ENCODE results near the gene ZNF23.

The ZNF23 gene

DNA sequence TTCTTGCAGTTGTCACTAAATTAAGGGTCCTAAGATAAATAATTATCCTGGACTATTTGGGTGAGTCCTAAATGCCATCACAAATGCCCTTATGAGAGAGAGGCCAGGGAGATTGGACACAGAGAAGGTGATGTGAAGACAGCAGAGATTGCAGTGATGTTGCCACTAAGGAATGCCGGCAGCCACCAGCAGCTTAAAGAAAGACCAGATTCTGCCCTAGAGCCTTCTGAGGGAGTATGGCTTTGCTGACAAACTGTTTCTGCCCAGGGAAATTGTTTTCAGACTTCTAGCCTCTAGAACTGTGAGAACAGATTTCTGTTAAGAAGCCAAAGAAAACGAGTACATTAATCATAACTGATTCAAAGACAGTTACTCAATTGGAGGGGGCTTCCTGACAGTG, 10.0 kb upstream of the ZNF23 start:
- no peak for DNase-seq (ENCODE audit: low read depth in 2 of 2)

DNA sequence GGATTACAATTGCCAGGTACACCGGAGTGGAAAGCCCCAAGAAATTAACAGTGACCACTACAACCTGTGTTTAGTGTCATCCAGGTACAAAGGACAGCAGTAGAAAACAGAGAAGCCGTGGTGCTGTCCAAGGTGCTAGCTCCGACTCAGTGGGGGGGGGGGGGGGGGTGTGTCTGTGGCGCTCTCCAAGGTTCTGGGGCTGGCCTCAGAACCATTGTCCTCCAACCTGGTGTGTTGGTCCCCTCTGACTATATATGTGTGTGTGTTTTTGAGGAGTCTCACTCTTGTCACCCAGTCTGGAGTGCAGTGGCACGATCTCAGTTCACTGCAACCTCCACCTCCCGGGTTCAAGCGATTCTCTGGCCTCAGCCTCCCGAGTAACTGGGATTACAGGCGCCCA, 5.8 kb upstream of the ZNF23 start:
- DNase-seq (ENCODE audit: low read depth in 2 of 2) = no peak

GRCh38 chr16:71464231-71464630, 2.2 kb upstream of the ZNF23 start:
- DNase-seq (ENCODE audit: low read depth in 2 of 2) = no peak

GRCh38 chr16:71460941-71461340, 1.1 kb downstream of the ZNF23 start:
- DNase-seq (ENCODE audit: low read depth in 2 of 2) = no peak

GRCh38 chr16:71460236-71460635, 1.8 kb downstream of the ZNF23 start:
- no peak for DNase-seq (ENCODE audit: low read depth in 2 of 2)

DNA sequence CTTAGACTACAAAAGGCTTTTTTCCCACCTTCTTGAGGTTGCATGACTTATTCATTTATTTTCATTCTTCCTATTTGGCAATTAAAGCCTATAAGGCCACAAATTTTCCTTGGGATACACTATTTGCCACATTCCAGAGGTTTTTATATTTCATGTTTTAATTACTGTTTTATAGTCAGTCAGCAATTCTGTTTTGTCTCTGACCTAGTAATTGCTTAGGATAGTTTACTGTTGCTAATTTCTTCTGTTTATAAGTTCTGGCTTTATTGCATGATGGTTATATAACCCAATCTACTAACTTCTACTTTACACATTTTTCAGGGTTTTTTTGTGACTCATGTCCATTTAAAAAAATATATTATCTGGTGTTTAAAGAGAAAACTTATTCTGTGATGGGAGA, 2.5 kb downstream of the ZNF23 start:
- no peak for DNase-seq (ENCODE audit: low read depth in 2 of 2)

DNA sequence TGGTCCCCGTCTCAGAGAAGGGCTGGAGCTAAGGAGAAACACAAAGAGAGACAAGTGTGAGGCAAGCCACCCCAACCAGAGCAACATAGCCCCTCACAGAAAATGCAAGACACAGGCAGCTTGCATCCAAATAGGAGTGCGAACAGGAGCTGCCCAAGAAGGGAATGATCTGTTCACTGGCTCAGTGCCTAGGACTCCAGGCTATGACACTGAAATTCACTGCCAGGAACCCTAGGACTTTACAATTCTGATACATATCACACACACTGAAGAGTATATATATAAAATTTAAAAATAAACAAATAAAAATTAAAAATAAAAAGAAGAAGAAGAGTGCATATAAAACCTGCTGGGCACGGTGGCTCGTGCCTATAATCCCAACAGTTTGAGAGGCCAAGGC, 5.2 kb downstream of the ZNF23 start:
- DNase-seq (ENCODE audit: low read depth in 2 of 2) = no peak

DNA sequence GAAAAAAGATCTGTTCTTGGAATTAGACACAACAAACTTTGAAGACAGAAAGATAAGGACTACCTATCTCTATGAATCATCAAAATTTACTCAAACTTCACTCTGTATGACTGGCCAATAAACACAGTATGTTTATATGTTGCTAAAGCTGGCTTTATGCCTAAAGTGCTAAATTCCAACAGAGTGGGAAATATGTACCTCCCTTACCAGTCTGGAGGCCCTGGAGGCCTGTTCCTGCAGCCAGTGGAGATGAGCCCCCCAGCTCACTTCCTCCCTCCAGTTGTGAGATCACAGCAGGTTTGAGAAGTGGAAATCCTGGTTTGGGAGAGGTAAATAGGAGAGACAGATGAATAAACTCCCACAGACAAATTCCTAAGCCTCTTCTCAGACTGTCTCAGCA, 9.0 kb downstream of the ZNF23 start:
- no peak for DNase-seq (ENCODE audit: low read depth in 2 of 2)

- DNase-seq (ENCODE audit: low read depth in 2 of 2) = no peak
These were observed 13.0 kb downstream of the ZNF23 start for GRCh38 chr16:71449020-71449419.

GRCh38 chr16:71448274-71448866, 13.7 kb downstream of the ZNF23 start:
- DNase-seq (ENCODE audit: low read depth in 2 of 2) = no peak

DNA sequence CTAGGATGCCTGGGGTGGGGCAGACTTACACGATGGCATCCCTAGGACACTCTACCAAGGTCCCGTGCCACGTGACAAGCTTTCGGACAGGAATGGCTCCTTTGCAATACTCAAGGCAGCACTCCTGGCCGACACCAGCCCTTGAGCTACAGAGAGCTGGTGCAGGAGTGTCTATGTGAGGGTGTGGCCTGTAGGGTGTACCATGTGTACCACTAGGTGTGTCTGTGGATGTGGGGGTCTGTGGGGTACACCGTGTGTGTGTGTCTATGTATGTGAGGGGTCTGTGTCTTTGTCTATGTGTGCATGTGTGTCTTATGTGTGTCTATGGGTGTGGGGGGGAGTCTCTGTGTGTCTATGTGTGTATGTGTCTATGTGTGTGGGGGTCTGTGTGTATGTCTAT, 18.3 kb downstream of the ZNF23 start:
- DNase-seq (ENCODE audit: low read depth in 2 of 2) = no peak

DNA sequence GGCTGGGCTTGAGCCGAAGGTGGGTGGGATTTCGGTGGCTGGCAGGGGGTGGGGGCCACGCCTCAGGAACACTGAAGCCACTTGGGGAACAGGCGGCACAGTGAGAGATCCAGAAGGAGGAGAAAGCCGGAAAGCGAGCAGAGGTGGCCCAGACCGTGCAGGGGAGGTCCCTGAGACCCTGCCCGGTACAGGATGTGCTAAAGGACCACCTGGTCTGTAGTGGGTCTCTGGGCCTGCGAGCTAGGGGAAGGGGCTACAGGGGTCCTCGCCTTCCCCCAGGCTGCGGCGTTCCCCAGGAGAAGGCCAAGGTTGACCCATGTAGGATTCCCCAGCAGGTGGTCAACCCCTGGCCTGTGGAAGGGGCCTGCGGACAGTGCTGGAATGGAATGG, 20.0 kb downstream of the ZNF23 start, which contains the start of gene TLE7:
TSS of gene TLE7 (minus strand) at position 4 of the 390 bp plus-strand sequence. CDS start 8,730 bp downstream, outside the sequence.
- DNase-seq (ENCODE audit: low read depth in 2 of 2) = no peak

- DNase-seq (ENCODE audit: low read depth in 2 of 2) = no peak
These were observed 20.5 kb downstream of the ZNF23 start for GRCh38 chr16:71441348-71442050.

DNA sequence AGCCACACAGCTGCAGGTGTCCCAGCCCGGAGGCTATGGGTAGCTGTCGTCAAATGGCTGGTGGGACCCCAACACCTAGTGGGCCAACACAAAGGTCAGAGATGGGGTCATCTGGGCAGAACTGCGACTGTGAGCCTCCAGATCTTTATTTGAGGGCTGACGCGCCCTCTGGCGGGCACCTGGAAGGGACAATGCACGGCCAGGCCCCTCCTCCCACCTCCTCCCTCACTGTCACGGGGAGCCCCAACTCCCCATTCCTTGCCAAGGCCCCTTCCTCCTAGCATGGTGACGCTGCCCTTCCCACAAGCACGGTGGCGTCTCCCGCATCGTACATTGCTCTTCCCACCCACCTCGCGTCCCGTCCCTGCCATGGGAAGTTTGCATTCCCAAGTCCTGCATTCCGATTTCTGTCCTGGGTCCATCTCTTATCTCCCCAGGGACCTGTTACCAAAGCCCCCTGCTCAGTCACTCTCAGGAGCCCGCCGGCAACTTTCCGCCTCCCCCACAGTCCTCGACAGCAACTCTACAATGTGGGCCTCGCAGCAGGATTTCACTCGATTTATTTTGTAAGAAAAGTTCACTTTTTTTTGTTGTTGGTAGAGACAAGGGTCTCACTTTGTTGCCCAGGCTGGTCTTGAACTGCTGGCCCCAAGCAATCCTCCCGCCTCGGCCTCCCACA, 21.2 kb downstream of the ZNF23 start:
- no peak for DNase-seq (ENCODE audit: low read depth in 2 of 2)

DNA sequence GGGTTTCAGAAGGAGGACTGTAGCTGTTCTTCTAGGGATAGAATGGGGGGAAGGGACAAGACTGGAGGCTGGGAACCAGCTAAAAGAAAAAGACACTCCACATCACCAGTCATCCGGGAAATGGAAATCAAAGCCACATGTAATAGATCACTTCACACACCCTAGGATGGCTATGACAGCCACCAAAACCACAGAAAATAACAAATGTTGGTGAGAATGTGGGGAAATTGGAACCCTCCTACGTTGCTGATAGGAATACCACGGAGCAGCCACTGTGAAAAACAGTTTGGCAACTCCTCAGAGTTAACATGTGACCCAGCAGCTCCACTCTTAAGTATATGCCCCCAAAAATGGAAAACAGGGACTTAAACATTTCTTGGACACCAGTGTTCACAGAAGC, 22.5 kb downstream of the ZNF23 start:
- no peak for DNase-seq (ENCODE audit: low read depth in 2 of 2)

- DNase-seq (ENCODE audit: low read depth in 2 of 2) = no peak
These were observed 25.6 kb downstream of the ZNF23 start for GRCh38 chr16:71436473-71436872.

DNA sequence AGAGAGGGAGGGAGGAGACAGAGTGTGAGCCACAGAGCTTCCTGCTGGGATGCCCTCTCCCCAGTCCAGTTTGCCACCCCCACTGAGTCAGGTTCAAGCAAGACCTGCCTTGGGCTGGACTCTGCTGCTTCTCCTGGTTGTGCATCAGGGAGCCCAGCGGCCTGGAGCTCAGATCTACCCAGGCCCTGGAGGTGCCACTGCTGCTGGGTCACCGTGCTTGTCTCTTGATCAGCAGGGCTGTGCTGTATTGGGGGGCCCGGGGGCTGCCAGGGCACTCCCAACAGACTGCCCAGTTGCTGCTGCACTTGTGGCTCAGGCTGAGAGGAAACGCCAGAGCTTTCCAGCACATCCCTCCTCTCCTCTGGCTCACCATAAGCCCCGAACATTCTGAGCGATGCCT, 29.1 kb downstream of the ZNF23 start:
- no peak for DNase-seq (ENCODE audit: low read depth in 2 of 2)

GRCh38 chr16:71431991-71432390, 30.1 kb downstream of the ZNF23 start:
- no peak for DNase-seq (ENCODE audit: low read depth in 2 of 2)

DNA sequence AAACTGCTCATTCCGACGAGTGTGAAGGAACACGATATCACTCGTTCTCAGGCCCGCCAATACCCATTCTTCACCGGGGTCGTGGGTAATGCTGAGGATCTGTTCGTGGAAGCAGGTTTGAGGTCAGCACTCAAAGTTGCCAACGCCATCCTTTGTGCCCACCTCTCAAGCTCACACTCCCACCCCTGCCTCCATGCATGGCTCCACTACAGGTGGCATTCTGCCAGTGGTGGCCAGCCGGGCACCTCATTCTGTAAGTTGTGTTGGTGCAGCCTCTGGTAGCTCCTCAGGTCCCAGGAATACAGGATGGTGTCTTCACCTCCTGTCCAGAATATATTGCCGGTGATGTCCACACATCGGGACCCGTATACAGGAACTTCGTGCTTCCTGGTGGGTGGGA, 30.9 kb downstream of the ZNF23 start:
- no peak for DNase-seq (ENCODE audit: low read depth in 2 of 2)

DNA sequence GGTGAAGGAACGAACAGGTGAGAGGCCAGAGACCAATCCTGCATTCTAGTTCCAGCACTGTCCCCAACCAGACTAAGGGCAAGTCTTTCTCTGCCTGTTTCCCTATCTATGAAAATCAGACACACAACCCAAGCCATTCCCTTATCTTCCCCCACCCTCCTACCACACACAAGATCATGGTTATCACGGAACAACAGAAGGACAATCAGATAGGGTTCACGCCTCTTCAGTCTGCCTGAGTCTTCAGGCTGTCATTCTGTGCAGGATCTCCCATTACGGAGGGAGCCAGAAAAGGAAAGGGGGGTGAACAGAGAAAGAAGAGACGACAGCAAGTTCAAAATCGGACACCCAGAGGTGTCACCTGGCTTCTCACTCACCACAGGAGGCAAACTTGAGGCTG, 31.3 kb downstream of the ZNF23 start:
- no peak for DNase-seq (ENCODE audit: low read depth in 2 of 2)

DNA sequence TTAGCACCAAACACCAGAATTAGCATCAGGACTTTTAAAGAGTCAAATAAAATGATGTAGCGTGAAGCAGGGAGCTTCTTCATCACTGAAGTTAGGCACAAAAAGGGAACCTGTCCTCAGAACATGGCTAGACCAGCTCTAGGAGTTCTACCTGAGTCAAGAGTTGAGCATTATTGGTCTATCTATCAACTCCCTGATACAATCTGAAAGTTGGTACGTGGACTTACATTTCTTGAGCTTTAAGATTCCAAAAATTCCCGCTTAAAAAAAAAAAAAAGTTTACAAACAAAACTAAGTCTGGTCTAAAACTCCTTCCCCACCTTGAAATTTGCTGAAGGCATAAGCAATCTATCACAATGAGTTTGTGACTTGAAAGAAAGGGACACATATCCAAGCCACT, 32.5 kb downstream of the ZNF23 start:
- no peak for DNase-seq (ENCODE audit: low read depth in 2 of 2)

- DNase-seq (ENCODE audit: low read depth in 2 of 2) = no peak
These were observed 33.2 kb downstream of the ZNF23 start for GRCh38 chr16:71428883-71429282.

GRCh38 chr16:71428385-71428784, 33.7 kb downstream of the ZNF23 start:
- DNase-seq (ENCODE audit: low read depth in 2 of 2) = no peak
